GM08714 (cell line): Measurements from ENCODE around the gene ADCY2.

Source experiments
- H3K4me3 ChIP-seq: fragments of 200-500 bp; sonication (Bioruptor generic); 2 replicates; pipeline ENCODE4 v1.5.1; 2014; ENCODE audit warnings: mild to moderate bottlenecking, low read length, inconsistent platforms
- ZNF274 ChIP-seq: IDR thresholded peaks from 2 replicates; pipeline ENCODE4 v1.6.1; 2012; ENCODE audit warnings: mild to moderate bottlenecking, low read depth, low read length

Gene ADCY2

DNA sequence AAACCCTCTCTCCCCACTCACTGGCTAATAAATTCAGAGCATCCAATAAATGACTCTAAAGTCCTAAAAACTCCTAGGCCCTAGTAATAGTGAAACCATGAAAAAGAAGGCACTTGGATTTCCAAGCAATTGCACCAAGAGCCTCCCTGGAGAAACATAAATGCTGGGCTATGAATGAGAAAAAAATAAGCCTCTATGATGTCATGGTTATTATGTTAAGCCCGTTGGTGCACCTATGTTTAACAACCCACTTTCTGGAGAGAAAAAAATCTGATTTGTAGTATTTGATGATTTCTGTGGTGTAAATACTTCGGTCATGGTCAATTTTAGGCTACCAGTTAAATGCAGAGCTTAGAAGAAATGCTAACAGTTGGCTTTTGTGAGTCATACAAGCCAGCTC, 446.6 kb downstream of the ADCY2 start:
- no peak for TF ChIP-seq ZNF274
- H3K4me3 ChIP-seq = no peak overlapping the region

DNA sequence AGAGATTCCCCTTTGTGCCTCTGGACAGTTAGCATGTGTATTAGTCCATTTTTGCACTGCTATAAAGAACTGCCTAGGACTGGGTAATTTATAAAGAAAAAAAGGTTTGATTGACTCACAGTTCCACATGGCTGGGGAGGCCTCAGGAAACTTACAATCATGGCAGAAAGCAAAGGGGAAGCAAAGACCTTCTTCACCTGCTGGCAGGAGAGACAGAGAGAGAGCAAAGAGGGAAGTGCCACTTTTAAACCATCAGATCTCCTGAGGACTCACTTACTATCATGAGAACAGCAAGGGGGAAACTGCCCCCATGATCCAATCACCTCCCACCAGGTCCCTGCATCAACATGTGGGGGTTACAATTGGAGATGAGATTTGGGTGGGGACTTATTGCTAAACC, 449.0 kb downstream of the ADCY2 start:
- no peak for TF ChIP-seq ZNF274
- no peak overlapping the region for H3K4me3 ChIP-seq

DNA sequence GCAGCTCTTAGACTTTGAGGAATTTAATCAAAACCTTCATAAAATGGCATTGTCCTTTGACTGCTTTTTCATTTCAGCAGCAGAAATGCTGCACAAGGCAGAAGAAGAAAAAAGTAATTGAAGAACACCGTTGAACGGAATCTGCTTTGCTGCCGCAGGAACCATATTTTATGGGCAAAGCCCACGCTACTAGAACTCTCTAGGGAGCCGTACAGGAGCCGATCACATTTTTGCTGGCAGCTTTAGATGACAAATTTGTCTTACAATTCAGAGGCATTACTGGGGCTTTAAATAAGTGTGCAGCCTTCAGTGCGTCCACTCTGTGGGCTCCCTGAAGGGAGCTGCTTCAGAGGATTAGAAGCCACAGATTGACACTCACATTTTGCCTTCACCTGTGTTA, 449.6 kb downstream of the ADCY2 start:
- TF ChIP-seq ZNF274 = no peak
- no peak overlapping the region for H3K4me3 ChIP-seq

DNA sequence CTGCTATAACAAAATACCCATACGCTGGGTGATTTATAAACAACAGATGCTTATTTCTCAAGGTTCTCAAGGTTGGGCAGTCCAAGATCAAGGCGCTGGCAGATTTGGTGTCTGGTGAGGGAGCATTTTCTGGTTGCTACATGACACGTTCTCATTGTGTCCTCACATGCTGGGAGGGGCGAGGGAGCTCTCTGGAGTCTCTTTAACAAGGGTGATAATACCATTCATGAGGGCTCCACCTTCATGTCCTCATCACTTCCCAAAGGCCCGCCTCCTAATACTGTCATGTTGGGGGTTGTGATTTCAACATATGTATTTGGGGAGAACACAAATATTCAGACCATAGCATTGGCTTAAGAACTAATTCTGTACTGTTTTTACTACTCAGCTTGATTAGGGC, 450.4 kb downstream of the ADCY2 start:
- no peak for TF ChIP-seq ZNF274
- H3K4me3 ChIP-seq = no peak overlapping the region

DNA sequence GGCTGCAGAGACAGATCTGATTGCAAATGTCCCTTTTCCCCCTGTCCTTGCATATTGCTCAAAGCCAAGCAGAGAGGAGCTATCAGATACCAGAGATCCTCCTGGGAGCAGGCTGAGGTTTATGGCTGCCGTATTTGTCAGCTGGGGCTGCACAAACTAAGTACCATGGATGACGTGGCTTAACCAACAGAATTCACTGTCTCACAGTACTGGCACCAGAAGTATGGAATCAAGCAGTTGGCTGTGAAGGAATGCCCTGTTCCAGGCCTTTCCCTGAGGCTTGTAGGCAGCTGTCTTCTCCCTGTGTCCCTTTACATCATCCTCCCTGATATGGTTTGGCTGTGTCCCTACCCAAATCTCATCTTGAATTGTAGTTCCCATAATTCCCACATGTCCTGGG, 452.4 kb downstream of the ADCY2 start:
- H3K4me3 ChIP-seq = no peak overlapping the region
- TF ChIP-seq ZNF274 = no peak

DNA sequence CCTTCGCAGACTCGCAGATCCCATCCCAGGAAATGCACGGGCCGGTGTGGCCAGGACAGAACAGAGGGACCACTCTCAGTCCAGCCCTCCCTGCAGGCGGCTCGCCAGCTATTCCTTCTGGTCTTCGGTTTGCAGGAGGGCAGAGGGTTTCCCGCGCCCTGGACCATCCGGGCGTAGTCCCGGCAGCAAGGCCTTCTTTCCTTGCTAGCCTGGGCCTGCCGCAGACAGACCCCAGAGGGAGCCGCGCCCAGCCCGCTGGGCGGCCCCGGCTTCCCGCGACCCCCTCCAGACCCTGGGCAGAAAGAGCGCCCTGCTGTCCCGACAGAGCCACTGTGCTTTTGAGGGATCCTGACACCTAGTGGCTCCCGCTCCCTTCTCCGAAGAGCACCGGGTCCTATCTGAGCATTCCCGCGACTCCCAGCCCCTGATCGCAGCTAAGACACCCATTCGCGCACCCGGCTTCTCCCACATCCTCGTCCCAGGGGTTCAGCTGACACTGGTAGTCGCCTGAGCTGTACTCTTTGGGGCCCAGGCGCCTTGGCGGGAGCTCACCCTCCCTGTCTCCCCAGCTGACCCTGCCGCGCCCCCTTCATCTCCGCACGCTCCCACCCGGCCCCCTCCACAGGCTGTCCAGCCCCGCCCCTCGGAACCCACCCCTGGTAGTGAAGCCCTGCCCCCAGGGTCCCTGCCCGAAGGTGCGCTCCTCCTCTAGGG, 453.9 kb downstream of the ADCY2 start:
- no peak overlapping the region for H3K4me3 ChIP-seq
- TF ChIP-seq ZNF274 = no peak

DNA sequence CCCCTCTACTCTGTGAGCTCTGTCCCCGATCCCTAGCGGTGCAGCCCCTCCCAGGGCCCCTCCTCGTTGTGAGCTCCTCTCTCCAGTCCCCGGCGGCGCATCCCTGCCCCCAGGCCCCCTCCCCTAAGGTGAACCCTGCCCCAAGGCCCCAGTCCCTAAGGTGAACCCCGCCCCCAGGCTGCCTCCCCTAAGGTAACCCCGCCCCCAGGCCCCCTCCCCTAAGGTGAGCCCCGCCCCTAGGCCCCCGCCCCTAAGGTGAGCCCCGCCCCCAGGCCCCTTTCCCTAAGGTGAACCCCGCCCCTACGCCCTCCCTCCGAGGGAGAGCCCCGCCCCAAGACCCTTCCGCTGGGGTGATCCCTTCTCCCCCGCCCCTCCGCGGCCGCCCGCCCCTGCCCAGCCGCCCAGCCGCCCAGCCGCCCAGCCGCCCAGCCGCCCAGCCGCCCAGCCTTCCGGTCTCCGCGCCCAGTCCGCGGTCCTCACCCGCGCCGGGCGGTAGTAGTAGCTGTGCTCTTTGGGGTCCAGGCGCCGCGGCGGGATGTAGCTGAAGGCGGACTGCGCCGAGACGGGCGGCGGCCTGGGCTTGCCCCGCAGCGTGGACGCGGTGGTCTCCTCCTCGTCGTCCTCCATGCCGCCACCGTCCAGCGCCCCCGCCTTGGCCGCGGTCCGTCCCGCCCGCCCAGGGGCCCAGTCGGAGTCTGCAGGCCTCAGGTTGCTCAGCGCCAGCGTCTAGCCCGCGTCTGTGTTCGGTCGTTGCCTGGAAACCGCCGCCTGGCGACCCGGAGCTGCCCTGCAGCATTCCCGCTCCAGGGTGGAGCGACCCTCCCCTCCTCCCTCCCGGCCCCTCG, 454.7 kb downstream of the ADCY2 start, which contains the start of gene CFAP90:
Gene CFAP90 (minus strand): TSS at position 739 of the 845 bp plus-strand sequence. CDS start 112 bp downstream, at position 627.
- TF ChIP-seq ZNF274 = no peak
- peak within 1 kb of the TSS; percentile 42; the same call in 1 of the 2 replicates for H3K4me3 ChIP-seq

DNA sequence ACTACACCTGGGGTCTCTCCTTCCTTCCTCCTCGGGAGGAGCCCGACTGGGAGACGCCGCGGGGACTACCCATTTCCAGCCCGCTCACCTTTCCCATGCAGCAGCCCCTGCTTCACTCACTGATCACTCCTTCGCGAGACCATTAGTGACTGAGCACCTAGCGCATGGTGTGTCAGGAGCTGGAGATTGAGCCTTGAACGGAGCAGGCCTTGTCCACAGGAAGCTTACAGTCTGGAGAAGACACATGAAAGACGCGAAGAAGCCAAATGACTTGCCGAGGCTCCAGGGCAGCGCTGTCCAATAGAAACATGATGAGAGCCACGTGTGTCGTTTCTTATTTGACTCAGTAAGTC, 455.3 kb downstream of the ADCY2 start:
- TF ChIP-seq ZNF274 = no peak
- no peak overlapping the region; the same call in 1 of the 2 replicates for H3K4me3 ChIP-seq

DNA sequence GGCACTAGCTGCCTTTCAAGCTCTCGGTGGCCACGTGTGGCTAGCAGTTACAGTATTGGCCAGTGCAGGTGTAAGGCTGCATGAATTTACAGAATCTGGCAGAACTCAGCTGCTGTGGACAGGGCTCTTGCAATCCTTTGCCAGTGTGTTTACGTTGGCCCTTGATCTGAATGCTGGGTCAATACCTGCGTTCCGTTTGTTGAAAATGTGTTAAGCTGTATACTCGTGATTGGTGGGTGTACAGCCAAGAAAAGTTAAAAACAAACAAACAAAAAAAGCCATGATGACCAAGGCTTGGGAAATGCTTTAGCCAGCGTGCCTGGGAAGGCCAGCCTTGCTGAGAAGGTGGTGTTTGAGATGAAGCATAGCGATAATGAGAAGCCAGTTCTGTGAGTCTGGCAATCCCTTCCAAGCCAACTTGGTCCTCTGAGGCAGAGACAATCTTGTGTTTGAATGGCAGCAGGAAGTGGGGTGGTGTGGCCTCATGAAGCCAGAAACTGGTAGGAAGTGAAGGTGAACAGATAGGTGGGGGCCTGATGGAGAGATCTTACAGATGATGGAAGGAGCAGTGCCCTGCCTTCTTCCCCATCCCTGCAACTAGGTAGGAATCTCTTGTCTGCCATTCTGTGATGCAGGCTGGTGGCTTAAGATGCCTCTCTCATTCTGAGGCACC, 455.8 kb downstream of the ADCY2 start:
- TF ChIP-seq ZNF274 = no peak
- H3K4me3 ChIP-seq = no peak overlapping the region

DNA sequence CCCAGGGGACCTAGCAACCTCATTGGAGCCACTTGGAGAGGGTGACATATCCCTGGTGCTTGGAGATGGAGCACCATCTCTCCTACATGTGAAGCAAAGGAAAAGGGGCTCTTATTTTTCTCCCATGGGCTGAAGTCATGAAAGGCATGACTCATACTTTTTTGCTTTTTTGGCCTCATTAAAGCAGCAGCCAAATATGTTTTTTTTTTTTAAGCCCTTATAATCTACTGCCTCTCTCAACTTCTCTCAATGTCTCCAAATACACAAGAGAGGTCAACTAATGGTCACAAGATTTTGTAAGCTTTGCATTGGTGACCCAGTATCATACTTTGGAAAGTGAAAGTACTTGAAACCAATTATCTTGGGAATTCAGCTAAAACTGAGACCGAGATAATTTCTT, 456.6 kb downstream of the ADCY2 start:
- no peak for TF ChIP-seq ZNF274
- no peak overlapping the region for H3K4me3 ChIP-seq

DNA sequence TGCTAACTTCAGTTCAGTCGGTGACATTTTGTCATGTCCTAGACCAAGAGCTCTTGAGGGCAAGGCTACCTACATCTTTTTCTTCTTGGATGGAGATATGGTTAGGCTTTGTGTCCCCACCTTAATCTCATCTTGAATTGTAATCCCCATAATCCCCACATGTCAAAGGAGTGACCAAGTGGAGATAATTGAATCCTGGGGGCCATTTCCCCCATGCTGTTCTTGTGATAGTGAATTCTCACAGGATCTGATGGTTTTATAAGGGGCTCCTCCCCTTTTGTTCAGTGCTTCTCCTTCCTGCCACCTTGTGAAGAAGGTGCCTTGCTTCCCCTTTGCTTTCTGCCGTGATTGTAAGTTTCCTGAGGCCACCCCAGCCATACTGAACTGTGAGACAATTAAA, 457.1 kb downstream of the ADCY2 start:
- no peak overlapping the region for H3K4me3 ChIP-seq
- no peak for TF ChIP-seq ZNF274

DNA sequence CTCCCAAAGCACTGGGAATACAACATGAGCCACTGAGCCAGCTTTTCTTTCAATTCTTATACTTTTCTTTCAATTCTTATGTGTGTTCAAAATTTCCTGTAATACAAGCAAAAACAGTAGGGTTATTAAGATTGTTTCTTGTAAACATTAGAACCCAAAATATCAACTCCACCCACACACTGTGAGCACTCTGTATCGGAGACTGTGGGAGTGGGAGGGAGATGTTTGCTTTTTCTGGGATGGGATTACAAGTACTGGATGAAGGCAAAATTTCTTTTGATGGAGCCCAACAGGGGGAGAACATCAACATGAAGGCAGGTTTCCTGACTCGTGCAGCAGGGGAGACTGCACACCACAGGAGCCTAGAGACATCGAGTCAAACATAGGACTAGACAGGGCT, 459.7 kb downstream of the ADCY2 start:
- no peak overlapping the region for H3K4me3 ChIP-seq
- no peak for TF ChIP-seq ZNF274

DNA sequence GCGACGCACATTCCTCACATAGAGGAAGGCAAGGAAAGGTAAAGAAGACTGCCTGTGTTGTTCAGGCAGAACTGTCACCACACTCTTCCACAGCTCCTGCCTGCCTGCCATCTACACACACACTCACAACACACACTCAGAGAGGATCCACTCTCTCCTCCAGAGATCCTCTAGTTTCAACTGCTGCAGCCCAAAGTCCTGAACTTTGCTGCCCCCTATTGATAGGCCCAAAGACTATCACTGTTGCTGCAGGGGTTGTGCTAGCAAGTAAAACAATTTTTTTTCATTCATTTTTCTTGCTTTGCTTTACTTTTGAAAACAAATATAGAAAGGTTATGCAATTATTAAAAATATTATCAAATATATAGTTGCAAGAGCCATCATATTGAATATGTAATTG, 460.9 kb downstream of the ADCY2 start:
- no peak overlapping the region for H3K4me3 ChIP-seq
- TF ChIP-seq ZNF274 = no peak

DNA sequence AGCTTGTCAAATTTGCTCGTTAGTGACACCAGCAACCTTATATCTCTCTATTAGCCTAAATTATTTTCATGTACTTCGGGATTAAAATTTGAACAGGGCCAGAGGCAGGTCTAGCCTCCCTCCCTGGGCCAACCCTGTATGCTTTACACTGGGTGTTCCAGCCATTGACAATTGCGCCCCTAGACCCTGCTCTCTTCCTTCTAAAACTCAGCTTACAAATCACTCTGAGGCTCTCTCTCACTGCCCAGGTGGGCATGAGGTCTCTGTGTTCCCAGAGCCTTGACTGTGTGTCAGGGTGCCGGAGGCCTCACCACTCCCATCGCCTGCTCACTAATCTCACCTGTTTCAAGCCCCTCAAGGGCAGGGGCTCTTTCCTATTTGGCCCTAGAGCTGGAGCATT, 461.4 kb downstream of the ADCY2 start:
- no peak overlapping the region for H3K4me3 ChIP-seq
- no peak for TF ChIP-seq ZNF274

DNA sequence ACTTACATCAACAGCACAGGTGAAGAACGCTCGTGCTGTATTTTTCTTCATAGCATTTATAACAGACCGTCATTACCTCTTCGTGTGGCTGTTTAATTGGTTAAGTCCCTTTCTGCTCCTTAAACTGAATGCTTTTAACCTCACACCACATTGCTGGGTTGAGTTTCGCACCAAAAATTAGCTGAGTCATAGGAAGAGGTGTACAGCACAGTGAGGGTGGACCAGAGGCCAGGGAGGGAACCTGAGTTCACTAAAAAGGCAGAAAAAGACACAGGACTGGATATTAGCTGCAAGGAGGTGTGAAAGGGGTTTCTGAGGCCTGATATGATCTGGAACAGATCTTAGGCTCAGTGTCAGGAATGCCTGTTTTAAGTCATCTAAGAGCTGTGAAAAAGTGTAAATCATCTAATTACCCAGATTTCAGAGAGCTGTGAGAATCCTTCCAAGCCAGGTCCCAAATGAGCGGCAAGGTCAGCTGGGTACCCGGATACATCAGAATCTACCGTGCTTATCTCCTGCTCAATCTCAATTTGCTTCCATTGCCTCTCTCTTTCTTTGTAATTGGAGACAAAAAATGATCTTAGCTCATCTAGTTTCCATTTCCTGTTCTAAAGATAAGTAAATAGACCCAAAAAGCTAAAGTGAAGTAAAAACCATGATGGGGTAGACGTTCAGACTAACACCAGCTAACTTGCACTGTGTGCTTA, 462.1 kb downstream of the ADCY2 start:
- H3K4me3 ChIP-seq = no peak overlapping the region
- TF ChIP-seq ZNF274 = no peak
